Hepatocyte (in vitro differentiated cells): Measurements from ENCODE around the gene BLM. TPM values are rescaled to one million over a fixed set of nuclear protein-coding genes. Genes with fewer than 3 reads are reported as not detected.

Experiments used
- DNase-seq: peaks from one replicate; pipeline ENCODE4 v3.0.0-alpha.2; 2016; ENCODE audit warnings: low spot score
- H2AFZ ChIP-seq: fragments of 200-600 bp; sonication (generic); 2 replicates; pipeline ENCODE4 v1.6.0; 2016; ENCODE audit warnings: antibody characterized with exemption, mild to moderate bottlenecking
- H3K27ac ChIP-seq: fragments of 200-600 bp; sonication (generic); 2 replicates; pipeline ENCODE4 v1.5.1; 2016; ENCODE audit warnings: mild to moderate bottlenecking
- H3K27me3 ChIP-seq: fragments of 200-600 bp; sonication (generic); 2 replicates; pipeline ENCODE4 v1.6.1; 2016
- H3K36me3 ChIP-seq: fragments of 200-600 bp; sonication (generic); replicated peaks from 2 replicates; pipeline ENCODE4 v1.5.1; 2016; ENCODE audit warnings: low read depth; ENCODE audit not compliant: insufficient read depth
- H3K4me1 ChIP-seq: fragments of 200-600 bp; sonication (generic); 2 replicates; pipeline ENCODE4 v1.5.1; 2016; ENCODE audit warnings: mild to moderate bottlenecking, moderate library complexity; ENCODE audit not compliant: insufficient read depth
- H3K4me2 ChIP-seq: fragments of 200-600 bp; sonication (generic); 2 replicates; pipeline ENCODE4 v1.6.0; 2016
- H3K4me3 ChIP-seq: fragments of 200-600 bp; sonication (generic); 2 replicates; pipeline ENCODE4 v1.5.1; 2016; ENCODE audit warnings: mild to moderate bottlenecking
- H3K79me2 ChIP-seq: fragments of 200-600 bp; sonication (generic); 2 replicates; pipeline ENCODE4 v1.6.0; 2017; ENCODE audit warnings: mild to moderate bottlenecking
- H3K9me2 ChIP-seq: fragments of 200-600 bp; sonication (generic); replicated peaks from 2 replicates; pipeline ENCODE4 v1.6.0; 2017; ENCODE audit warnings: mild to moderate bottlenecking; ENCODE audit not compliant: insufficient read depth
- H3K9me3 ChIP-seq: fragments of 200-600 bp; sonication (generic); 2 replicates; pipeline ENCODE4 v1.5.1; 2016; ENCODE audit warnings: low read depth, mild to moderate bottlenecking
- H4K20me1 ChIP-seq: fragments of 200-600 bp; sonication (generic); 2 replicates; pipeline ENCODE4 v1.6.0; 2016; ENCODE audit warnings: mild to moderate bottlenecking; ENCODE audit not compliant: insufficient read depth, poor library complexity, severe bottlenecking
- EZH2 ChIP-seq: fragments of 200-600 bp; sonication (generic); IDR thresholded peaks from 2 replicates; pipeline ENCODE4 v1.6.1; 2016; ENCODE audit warnings: antibody characterized with exemption, mild to moderate bottlenecking, borderline replicate concordance
- EZH2phosphoT487 ChIP-seq: fragments of 200-600 bp; sonication (generic); IDR thresholded peaks from one replicate; pipeline ENCODE4 v1.6.1; 2018; ENCODE audit warnings: antibody characterized with exemption, mild to moderate bottlenecking, low read depth, moderate library complexity; ENCODE audit not compliant: unreplicated experiment, severe bottlenecking
- WGBS: methylation state at CpG from one replicate; pipeline ENCODE4 v1.1.6; 2016; ENCODE audit warnings: low lambda C conversion rate; ENCODE audit errors: missing lambda C conversion rate; 5-methylcytosine and 5-hydroxymethylcytosine counted together
- polyA plus RNA-seq: library from polyadenylated mRNA; unstranded; fragments of >200 nt; fragmentation: Nextera tagmentation; extraction: Ambion mirVana; gene quantifications from 2 replicates; pipeline ENCODE4 v1.2.1, GENCODE V29; 2016
- total RNA-seq: library from RNA; depleted of rRNA; stranded (reverse); fragments of >200 nt; gene quantifications from 2 replicates; pipeline ENCODE4 v1.2.3, GENCODE V29; 2014
- TF ChIP-seq, protein P1 (sequence below): fragments of 200-600 bp; sonication (generic); IDR thresholded peaks from 2 replicates; pipeline ENCODE4 v1.5.1; 2016; ENCODE audit warnings: antibody characterized with exemption, mild to moderate bottlenecking; ENCODE audit not compliant: poor library complexity

The BLM gene
- total and polyA plus RNA-seq, 2 experiments from 2014 or later: 1.7 to 3.5 TPM

DNA sequence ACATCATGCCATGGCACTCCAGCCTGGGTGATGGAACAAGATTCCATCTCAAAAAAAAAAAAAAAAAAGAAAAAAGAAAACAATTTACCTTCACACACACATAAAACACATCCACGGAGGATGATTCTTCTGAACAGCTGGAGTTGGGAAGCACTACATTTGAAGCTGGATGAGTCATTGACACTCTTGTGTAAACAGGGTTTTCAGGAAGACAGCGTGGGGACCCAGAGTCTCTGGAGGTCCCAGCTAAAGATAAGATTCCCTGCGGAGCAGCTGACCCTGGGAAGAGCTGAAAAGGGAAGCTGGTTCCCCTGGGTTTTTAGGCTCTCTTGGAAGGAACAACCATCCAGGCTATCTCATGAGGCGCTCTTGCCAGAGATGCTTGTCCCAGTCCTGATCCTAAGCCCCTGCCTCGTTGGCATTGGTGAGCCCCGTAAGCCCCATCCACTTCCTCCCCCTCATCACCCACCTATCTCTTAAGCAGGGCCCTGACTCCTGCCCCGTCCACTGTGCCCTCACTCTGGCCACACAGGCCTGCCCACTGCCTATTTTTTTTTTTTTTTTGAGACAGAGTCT lies 119.2 kb downstream of the BLM start:
- no peaks in the 10 kb centered on the region for H3K9me3 ChIP-seq
- DNase-seq: peak; percentile 78
- no peak for TF ChIP-seq EZH2phosphoT487
- TF ChIP-seq, protein P1, sequence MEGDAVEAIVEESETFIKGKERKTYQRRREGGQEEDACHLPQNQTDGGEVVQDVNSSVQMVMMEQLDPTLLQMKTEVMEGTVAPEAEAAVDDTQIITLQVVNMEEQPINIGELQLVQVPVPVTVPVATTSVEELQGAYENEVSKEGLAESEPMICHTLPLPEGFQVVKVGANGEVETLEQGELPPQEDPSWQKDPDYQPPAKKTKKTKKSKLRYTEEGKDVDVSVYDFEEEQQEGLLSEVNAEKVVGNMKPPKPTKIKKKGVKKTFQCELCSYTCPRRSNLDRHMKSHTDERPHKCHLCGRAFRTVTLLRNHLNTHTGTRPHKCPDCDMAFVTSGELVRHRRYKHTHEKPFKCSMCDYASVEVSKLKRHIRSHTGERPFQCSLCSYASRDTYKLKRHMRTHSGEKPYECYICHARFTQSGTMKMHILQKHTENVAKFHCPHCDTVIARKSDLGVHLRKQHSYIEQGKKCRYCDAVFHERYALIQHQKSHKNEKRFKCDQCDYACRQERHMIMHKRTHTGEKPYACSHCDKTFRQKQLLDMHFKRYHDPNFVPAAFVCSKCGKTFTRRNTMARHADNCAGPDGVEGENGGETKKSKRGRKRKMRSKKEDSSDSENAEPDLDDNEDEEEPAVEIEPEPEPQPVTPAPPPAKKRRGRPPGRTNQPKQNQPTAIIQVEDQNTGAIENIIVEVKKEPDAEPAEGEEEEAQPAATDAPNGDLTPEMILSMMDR: no peak
- TF ChIP-seq EZH2: no peak
- H3K79me2 ChIP-seq: no peaks in the 10 kb centered on the region
- no peak overlapping the region for H3K4me3 ChIP-seq
- H2AFZ ChIP-seq: no peak overlapping the region
- H3K4me1 ChIP-seq: peaks cover 10% of the 10 kb centered on the region
- H3K9me2 ChIP-seq: no peaks in the 10 kb centered on the region
- WGBS: 52% methylated on average over 7 of the region's 7 CpGs
- no peaks in the 10 kb centered on the region for H4K20me1 ChIP-seq
- H3K4me2 ChIP-seq: peak overlapping the region; percentile 46
- H3K27ac ChIP-seq: peak overlapping the region; percentile 58
- H3K27me3 ChIP-seq: no peaks in the 10 kb centered on the region
- H3K36me3 ChIP-seq: no peaks in the 10 kb centered on the region

DNA sequence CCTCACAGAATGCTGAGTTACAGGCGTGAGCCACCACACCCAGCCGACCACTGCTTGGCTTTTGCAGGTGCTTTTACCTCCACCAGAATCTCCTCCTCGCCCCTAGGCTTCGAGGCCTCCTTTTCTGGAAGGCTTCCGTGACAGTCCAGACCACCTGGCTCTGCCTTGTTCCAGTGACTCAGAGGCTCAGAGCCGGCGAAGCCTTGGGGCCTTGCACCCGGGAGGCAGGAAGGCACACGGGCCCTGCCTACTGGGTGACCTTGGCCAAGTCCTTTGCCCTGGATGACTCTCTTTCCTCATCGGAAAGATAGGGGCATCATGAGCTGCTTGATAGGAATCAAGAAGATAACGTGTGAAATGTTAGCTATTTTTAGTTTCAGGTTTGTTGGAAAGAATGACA lies 119.9 kb downstream of the BLM start:
- no peaks in the 10 kb centered on the region for H4K20me1 ChIP-seq
- peaks cover 10% of the 10 kb centered on the region for H3K4me1 ChIP-seq
- H3K4me3 ChIP-seq: no peak overlapping the region
- TF ChIP-seq EZH2phosphoT487 (no peak), EZH2 (no peak)
- TF ChIP-seq, protein P1: no peak
- WGBS: 78% methylated on average over 11 of the region's 11 CpGs
- peak overlapping the region; percentile 58 for H3K27ac ChIP-seq
- no peaks in the 10 kb centered on the region for H3K79me2 ChIP-seq
- H3K9me3 ChIP-seq: no peaks in the 10 kb centered on the region
- H3K9me2 ChIP-seq: no peaks in the 10 kb centered on the region
- H3K27me3 ChIP-seq: no peaks in the 10 kb centered on the region
- H2AFZ ChIP-seq: no peak overlapping the region
- no peak overlapping the region for H3K4me2 ChIP-seq
- H3K36me3 ChIP-seq: no peaks in the 10 kb centered on the region
- DNase-seq: peak; percentile 15

DNA sequence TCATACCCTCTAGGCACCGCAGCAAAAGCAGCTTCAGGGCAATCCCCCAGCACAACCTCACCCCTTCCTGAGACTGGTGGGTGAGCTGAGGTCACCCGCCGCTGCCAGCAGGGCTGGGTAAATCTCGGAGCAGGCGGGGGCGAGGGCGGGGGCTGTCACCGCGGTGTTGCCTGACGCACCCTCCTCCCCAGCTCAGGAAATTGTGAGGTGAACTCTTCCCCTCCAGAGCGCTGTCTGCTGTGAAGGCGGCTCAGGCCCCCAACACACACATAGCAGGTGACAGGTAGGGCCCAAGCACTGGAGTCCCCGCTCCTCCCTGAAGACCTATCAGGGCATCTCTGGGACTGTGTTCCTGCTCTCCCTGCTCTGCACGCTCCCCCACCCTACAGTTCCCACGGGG lies 121.0 kb downstream of the BLM start:
- WGBS: 93% methylated on average over 13 of the region's 15 CpGs
- DNase-seq: no peak
- no peak overlapping the region for H3K4me3 ChIP-seq
- H2AFZ ChIP-seq: no peak overlapping the region
- no peaks in the 10 kb centered on the region for H3K79me2 ChIP-seq
- no peak overlapping the region for H3K4me2 ChIP-seq
- no peak overlapping the region for H3K27ac ChIP-seq
- no peaks in the 10 kb centered on the region for H3K27me3 ChIP-seq
- H3K9me2 ChIP-seq: no peaks in the 10 kb centered on the region
- H3K36me3 ChIP-seq: no peaks in the 10 kb centered on the region
- TF ChIP-seq EZH2phosphoT487 (no peak), EZH2 (no peak)
- TF ChIP-seq, protein P1: no peak
- H4K20me1 ChIP-seq: no peaks in the 10 kb centered on the region
- H3K9me3 ChIP-seq: no peaks in the 10 kb centered on the region
- H3K4me1 ChIP-seq: peaks cover 10% of the 10 kb centered on the region

DNA sequence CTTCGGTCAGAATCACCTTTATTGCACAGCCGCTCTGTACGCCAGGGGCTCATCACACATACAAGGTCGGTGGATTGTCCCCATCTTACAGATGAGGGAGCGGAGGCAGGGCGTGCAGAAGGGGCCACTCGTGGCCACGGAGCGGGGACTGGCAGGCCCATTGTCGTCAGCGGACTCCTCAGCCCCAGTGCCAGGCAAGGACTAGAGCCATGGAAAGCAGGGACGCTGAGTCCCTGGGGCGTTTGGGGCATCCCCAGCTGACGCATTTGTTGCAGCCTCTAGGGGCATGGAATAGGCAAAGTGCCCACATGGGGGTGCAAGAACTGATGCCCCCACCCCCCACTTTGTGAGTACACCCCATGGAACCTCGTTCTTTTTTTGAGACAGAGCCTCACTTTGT lies 121.4 kb downstream of the BLM start:
- H3K4me2 ChIP-seq: no peak overlapping the region
- DNase-seq: no peak
- H3K79me2 ChIP-seq: no peaks in the 10 kb centered on the region
- H3K9me3 ChIP-seq: no peaks in the 10 kb centered on the region
- TF ChIP-seq, protein P1: no peak
- no peak for TF ChIP-seq EZH2
- no peak for TF ChIP-seq EZH2phosphoT487
- no peaks in the 10 kb centered on the region for H3K9me2 ChIP-seq
- no peaks in the 10 kb centered on the region for H4K20me1 ChIP-seq
- H3K4me3 ChIP-seq: no peak overlapping the region
- no peak overlapping the region for H2AFZ ChIP-seq
- H3K4me1 ChIP-seq: peaks cover 10% of the 10 kb centered on the region
- H3K36me3 ChIP-seq: no peaks in the 10 kb centered on the region
- WGBS: 94% methylated on average over 15 of the region's 15 CpGs
- H3K27me3 ChIP-seq: no peaks in the 10 kb centered on the region
- H3K27ac ChIP-seq: no peak overlapping the region
